ENCODE results near the gene JAG1.

Gene JAG1

GRCh38 chr20:10711903-10712451 is 38.2 kb upstream of the JAG1 start:
- Histone ChIP-seq H3K9ac (ENCODE audit: low read depth, low read length) (no peak overlapping the region), H3K36me3 (ENCODE audit: control insufficient read depth, insufficient read depth, low read length) (no peaks in the 10 kb centered on the region), H3K4me3 (ENCODE audit: low read depth, low read length) (no peak overlapping the region), H3K9me3 (ENCODE audit: control insufficient read depth, insufficient read depth, low read length) (no peaks in the 10 kb centered on the region), H3K27ac (ENCODE audit: low read depth, low read length) (no peak overlapping the region), H3K27me3 (ENCODE audit: control insufficient read depth, insufficient read depth, low read length) (no peaks in the 10 kb centered on the region), H3K4me1 (ENCODE audit: control insufficient read depth, insufficient read depth, low read length) (peaks cover 25% of the 10 kb centered on the region)

DNA sequence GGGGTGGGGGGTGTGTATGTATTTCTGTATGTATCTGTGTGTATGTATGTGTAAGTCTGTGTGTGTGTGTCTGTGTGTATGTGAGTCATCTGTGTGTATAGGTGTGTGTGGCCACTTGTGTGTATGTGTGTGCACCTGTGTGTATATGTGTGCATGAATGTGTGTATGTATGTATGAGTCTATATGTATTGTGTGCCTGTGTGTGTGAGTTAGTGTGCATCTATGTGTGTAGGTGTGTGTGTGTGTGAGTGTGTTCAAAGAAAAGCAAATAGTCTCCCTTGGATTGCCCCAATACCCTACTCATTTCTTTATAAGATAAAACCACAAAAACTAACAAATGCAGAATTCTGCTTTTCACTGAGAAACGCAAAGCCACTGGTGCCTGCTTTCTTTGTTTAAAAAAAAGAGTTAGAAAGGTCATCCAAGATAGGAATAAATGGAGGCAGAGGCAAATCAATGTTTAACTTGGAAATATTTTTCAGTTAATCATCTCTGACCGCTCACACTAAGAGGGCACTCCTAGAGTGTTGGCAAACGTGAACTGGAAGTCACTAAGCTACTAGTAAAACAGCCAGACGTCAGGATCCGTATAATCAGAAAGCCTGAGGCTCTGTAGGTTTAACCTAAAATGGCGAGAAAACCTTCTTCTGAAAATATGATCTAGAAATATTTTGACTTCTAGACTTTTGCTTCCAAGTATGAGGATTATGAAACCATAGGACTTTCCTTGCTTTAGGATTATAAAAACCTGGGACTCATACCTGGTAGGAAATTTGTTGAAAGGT is 37.4 kb upstream of the JAG1 start:
- no peaks in the 10 kb centered on the region for H3K9me3 ChIP-seq (ENCODE audit: control insufficient read depth, insufficient read depth, low read length)
- H3K27me3 ChIP-seq (ENCODE audit: control insufficient read depth, insufficient read depth, low read length), result no peaks in the 10 kb centered on the region
- no peaks in the 10 kb centered on the region for H3K36me3 ChIP-seq (ENCODE audit: control insufficient read depth, insufficient read depth, low read length)
- no peak overlapping the region for H3K4me3 ChIP-seq (ENCODE audit: low read depth, low read length)
- H3K4me1 ChIP-seq (ENCODE audit: control insufficient read depth, insufficient read depth, low read length), result peaks cover 17% of the 10 kb centered on the region
- H3K27ac ChIP-seq (ENCODE audit: low read depth, low read length), result no peak overlapping the region
- H3K9ac ChIP-seq (ENCODE audit: low read depth, low read length), result no peak overlapping the region

GRCh38 chr20:10709916-10710315 is 36.1 kb upstream of the JAG1 start:
- H3K9me3 ChIP-seq (ENCODE audit: control insufficient read depth, insufficient read depth, low read length), result no peaks in the 10 kb centered on the region
- no peaks in the 10 kb centered on the region for H3K36me3 ChIP-seq (ENCODE audit: control insufficient read depth, insufficient read depth, low read length)
- H3K4me3 ChIP-seq (ENCODE audit: low read depth, low read length), result no peak overlapping the region
- no peak overlapping the region for H3K9ac ChIP-seq (ENCODE audit: low read depth, low read length)
- peaks cover 12% of the 10 kb centered on the region for H3K4me1 ChIP-seq (ENCODE audit: control insufficient read depth, insufficient read depth, low read length)
- no peaks in the 10 kb centered on the region for H3K27me3 ChIP-seq (ENCODE audit: control insufficient read depth, insufficient read depth, low read length)
- H3K27ac ChIP-seq (ENCODE audit: low read depth, low read length), result no peak overlapping the region

DNA sequence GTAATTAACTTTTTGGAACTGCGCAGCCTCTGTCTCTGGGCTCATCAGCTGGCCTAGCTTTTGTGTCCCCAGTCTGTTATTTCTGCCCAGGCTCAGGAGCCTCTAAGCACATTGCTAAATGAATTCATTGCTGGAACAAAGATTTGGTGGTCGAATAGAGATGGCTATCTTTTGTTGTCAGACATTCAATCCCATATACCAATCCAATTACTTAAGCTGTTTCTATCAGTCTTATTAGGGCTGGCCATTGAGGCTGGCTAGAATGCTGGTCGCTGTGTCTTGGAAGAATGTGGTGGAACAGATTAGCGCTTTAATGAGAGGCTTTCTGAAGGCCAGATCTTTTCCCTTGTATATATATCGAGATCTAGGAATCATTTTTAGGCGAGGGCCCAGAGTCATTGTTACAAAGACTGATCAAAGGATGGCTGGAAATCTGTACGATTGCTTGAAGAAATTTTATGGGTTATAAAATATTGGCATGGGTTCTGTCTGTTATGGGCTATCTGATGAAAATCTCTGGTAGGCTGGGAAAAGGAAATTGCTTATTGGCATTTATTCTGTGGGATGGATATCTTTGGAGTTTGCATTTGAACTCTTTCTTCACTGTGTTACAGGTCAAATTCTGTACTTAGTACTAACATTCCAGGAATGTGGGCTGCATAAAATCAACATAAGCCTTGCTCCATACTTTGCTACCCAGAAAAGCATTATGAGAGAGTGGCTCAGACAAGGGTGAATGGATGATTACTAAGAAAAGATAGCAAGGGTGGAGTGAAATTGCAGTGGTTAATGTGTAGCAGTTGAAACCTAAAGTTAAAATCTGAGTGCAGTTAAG is 34.8 kb upstream of the JAG1 start:
- no peaks in the 10 kb centered on the region for H3K27me3 ChIP-seq (ENCODE audit: control insufficient read depth, insufficient read depth, low read length)
- H3K36me3 ChIP-seq (ENCODE audit: control insufficient read depth, insufficient read depth, low read length), result no peaks in the 10 kb centered on the region
- H3K27ac ChIP-seq (ENCODE audit: low read depth, low read length), result no peak overlapping the region
- H3K4me3 ChIP-seq (ENCODE audit: low read depth, low read length), result no peak overlapping the region
- H3K9ac ChIP-seq (ENCODE audit: low read depth, low read length), result no peak overlapping the region
- no peaks in the 10 kb centered on the region for H3K9me3 ChIP-seq (ENCODE audit: control insufficient read depth, insufficient read depth, low read length)
- peaks cover 5% of the 10 kb centered on the region; the same call in 1 of the 2 replicates for H3K4me1 ChIP-seq (ENCODE audit: control insufficient read depth, insufficient read depth, low read length)

DNA sequence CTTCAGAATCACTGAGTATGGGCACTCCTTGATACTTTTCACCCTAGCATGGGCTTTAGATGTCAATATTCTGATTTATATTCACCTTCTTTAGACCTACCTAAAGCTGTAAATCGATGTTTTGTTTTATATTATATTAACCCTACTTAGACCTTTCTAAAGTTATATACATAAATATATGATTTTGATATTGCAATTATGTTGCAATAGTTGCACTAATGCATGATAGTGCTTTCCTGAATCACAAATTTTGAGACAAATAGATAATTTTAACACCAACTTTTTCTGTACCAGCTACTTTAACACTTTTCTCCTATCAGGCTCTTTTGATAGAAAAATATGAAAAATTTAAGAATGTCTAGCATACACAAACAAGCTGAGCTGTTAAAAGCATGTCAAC is 34.0 kb upstream of the JAG1 start:
- H3K4me1 ChIP-seq (ENCODE audit: control insufficient read depth, insufficient read depth, low read length), result peaks cover 5% of the 10 kb centered on the region; the same call in 1 of the 2 replicates
- no peaks in the 10 kb centered on the region for H3K36me3 ChIP-seq (ENCODE audit: control insufficient read depth, insufficient read depth, low read length)
- no peak overlapping the region for H3K27ac ChIP-seq (ENCODE audit: low read depth, low read length)
- no peak overlapping the region for H3K9ac ChIP-seq (ENCODE audit: low read depth, low read length)
- H3K27me3 ChIP-seq (ENCODE audit: control insufficient read depth, insufficient read depth, low read length), result no peaks in the 10 kb centered on the region
- H3K9me3 ChIP-seq (ENCODE audit: control insufficient read depth, insufficient read depth, low read length), result no peaks in the 10 kb centered on the region
- H3K4me3 ChIP-seq (ENCODE audit: low read depth, low read length), result no peak overlapping the region

DNA sequence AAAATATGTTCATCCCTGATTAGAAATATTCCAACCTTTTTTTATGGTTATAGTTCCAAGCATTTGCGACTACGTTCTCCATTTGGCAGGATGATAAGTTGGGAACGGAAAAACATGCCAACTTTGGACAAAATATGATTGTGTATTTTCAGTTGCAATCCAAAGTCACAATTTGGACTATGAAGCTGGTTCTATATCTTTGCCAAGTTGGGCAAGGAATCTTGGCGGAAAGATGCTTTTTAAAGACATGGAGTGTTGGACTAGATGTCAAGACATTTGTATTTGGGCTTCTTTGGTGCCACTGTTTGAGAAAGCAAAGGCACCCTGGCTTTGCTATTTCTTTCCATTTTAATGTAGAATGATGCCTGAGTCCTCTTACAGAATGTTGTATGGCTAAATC is 33.3 kb upstream of the JAG1 start:
- Histone ChIP-seq H3K9ac (ENCODE audit: low read depth, low read length) (no peak overlapping the region), H3K27ac (ENCODE audit: low read depth, low read length) (no peak overlapping the region), H3K36me3 (ENCODE audit: control insufficient read depth, insufficient read depth, low read length) (no peaks in the 10 kb centered on the region)

DNA sequence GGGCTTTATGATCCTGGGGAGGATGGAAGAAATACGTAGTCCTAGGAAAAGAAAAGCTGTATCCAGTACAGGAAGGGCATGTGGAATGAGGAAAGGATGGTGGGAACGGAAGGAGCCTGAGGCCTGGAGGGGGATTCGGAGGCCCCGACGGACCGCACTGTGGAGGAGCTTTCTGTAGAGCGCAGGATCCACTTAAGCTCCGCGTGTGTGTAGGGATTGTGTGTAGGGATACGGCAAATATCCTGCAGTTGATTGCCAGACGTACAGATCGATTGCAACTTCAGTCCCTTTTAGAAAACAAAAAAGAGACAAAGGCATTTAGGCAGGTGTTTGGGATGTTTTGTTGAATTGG is 32.6 kb upstream of the JAG1 start:
- Histone ChIP-seq H3K4me3 (ENCODE audit: low read depth, low read length) (no peak overlapping the region), H3K27ac (ENCODE audit: low read depth, low read length) (no peak overlapping the region), H3K4me1 (ENCODE audit: control insufficient read depth, insufficient read depth, low read length) (peaks cover 5% of the 10 kb centered on the region; the same call in 1 of the 2 replicates), H3K9me3 (ENCODE audit: control insufficient read depth, insufficient read depth, low read length) (no peaks in the 10 kb centered on the region), H3K27me3 (ENCODE audit: control insufficient read depth, insufficient read depth, low read length) (no peaks in the 10 kb centered on the region), H3K9ac (ENCODE audit: low read depth, low read length) (no peak overlapping the region), H3K36me3 (ENCODE audit: control insufficient read depth, insufficient read depth, low read length) (no peaks in the 10 kb centered on the region)

More for the DNA sequence above, 33.3 kb upstream of the JAG1 start:
- Histone ChIP-seq H3K9me3 (ENCODE audit: control insufficient read depth, insufficient read depth, low read length) (no peaks in the 10 kb centered on the region), H3K27me3 (ENCODE audit: control insufficient read depth, insufficient read depth, low read length) (no peaks in the 10 kb centered on the region), H3K4me1 (ENCODE audit: control insufficient read depth, insufficient read depth, low read length) (peaks cover 5% of the 10 kb centered on the region; the same call in 1 of the 2 replicates), H3K4me3 (ENCODE audit: low read depth, low read length) (no peak overlapping the region)

DNA sequence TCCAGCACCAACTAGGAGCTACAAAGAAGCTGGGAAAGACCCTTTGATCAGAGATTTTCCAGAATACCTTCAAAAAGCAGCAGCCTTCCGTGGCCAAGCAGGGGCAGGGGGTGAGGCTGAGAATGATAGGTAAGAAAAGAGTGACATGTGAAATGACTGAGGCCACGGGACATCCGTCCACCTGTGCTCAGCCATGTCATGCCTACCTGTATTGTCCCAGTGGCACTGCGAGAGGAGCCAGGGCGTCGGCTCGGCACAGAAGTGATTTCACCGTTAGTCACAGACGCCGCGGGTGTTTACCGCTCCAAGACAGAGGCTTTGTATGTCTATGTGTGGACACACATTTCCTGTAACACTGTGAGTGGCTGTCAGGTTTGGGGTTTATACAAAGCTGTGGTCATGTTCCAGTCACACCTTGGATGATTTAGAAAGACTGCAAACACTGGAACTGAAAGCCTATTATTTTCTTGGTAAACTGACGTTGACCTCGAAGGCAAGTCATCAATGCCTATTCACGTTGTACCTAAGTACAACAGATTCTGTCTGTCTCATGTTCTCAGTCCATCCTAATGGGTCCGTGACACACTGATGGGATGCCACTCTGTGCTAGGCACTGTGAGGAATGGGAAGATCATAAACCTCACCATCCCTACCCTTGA is 32.1 kb upstream of the JAG1 start:
- H3K27me3 ChIP-seq (ENCODE audit: control insufficient read depth, insufficient read depth, low read length), result no peaks in the 10 kb centered on the region
- peaks cover 5% of the 10 kb centered on the region; the same call in 1 of the 2 replicates for H3K4me1 ChIP-seq (ENCODE audit: control insufficient read depth, insufficient read depth, low read length)
- no peak overlapping the region for H3K9ac ChIP-seq (ENCODE audit: low read depth, low read length)
- no peak overlapping the region for H3K4me3 ChIP-seq (ENCODE audit: low read depth, low read length)
- no peak overlapping the region for H3K27ac ChIP-seq (ENCODE audit: low read depth, low read length)
- H3K36me3 ChIP-seq (ENCODE audit: control insufficient read depth, insufficient read depth, low read length), result no peaks in the 10 kb centered on the region
- no peaks in the 10 kb centered on the region for H3K9me3 ChIP-seq (ENCODE audit: control insufficient read depth, insufficient read depth, low read length)

DNA sequence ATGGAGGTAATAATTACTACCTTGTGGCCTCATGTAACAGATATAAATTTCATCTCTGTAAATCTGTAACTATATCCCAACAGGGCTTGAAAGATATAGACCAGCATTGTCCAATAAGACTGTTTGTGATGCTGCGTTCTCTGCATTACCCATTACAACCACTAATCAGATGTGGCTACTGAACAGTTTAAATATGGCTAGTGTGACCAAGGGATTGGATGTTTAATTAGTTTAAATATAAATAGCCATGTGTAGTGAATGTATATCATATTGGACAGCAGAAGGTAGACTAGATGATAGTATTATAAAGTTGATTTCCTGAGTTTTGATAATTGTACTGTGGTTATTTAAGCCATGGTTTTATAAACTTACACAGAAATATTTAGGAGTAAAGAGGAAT is 27.8 kb upstream of the JAG1 start:
- H3K9ac ChIP-seq (ENCODE audit: low read depth, low read length), result no peak overlapping the region
- H3K4me3 ChIP-seq (ENCODE audit: low read depth, low read length), result no peak overlapping the region
- no peaks in the 10 kb centered on the region for H3K4me1 ChIP-seq (ENCODE audit: control insufficient read depth, insufficient read depth, low read length)
- no peaks in the 10 kb centered on the region for H3K9me3 ChIP-seq (ENCODE audit: control insufficient read depth, insufficient read depth, low read length)
- H3K36me3 ChIP-seq (ENCODE audit: control insufficient read depth, insufficient read depth, low read length), result no peaks in the 10 kb centered on the region
- no peaks in the 10 kb centered on the region for H3K27me3 ChIP-seq (ENCODE audit: control insufficient read depth, insufficient read depth, low read length)
- no peak overlapping the region for H3K27ac ChIP-seq (ENCODE audit: low read depth, low read length)

DNA sequence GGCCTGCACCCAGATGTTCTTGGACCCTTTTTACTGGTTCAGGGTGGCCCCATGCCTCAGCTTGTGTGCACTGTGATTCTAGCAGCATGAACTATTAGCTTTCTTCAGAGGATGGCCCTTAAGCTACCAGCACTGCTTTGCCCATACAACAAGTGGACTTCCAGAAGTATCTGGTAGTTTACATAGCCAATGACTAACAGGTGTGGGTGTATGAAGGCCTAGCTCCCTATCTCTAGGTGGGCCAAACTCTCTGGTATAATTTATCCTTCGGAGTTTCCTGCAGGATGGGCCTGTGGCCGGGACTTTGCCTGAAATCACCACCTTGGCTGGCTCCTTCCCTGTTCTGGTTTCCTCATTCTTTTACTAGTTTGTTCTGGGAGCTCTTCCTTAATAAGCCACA is 26.1 kb upstream of the JAG1 start:
- Histone ChIP-seq H3K9me3 (ENCODE audit: control insufficient read depth, insufficient read depth, low read length) (no peaks in the 10 kb centered on the region), H3K27ac (ENCODE audit: low read depth, low read length) (no peak overlapping the region), H3K27me3 (ENCODE audit: control insufficient read depth, insufficient read depth, low read length) (no peaks in the 10 kb centered on the region), H3K4me1 (ENCODE audit: control insufficient read depth, insufficient read depth, low read length) (no peaks in the 10 kb centered on the region), H3K36me3 (ENCODE audit: control insufficient read depth, insufficient read depth, low read length) (no peaks in the 10 kb centered on the region), H3K9ac (ENCODE audit: low read depth, low read length) (no peak overlapping the region), H3K4me3 (ENCODE audit: low read depth, low read length) (no peak overlapping the region)

All from HUES48 (cell line).